Forelimb muscle (tissue), 1 donor: ENCODE results near the gene CRTC1. TPM values are rescaled to one million over a fixed set of nuclear protein-coding genes. Genes with fewer than 3 reads are reported as not detected.

Experiments
- polyA plus RNA-seq: library from polyadenylated mRNA; unstranded; fragments of 120-200 nt; gene quantifications from one replicate; pipeline ENCODE4 v1.2.1, GENCODE V29; 2013; ENCODE audit not compliant: insufficient read length

Gene CRTC1
- polyA plus RNA-seq, 1 donor, result 15.2 TPM

Other genes starting within 250 kb of the CRTC1 start
- gene ISYNA1, start 245.5 kb upstream of the CRTC1 start, polyA plus RNA-seq, result 164 TPM
- 16.8 TPM for gene ELL, start 161.6 kb upstream of the CRTC1 start, polyA plus RNA-seq
- 113 TPM for gene FKBP8, start 140.1 kb upstream of the CRTC1 start, polyA plus RNA-seq
- 71.3 TPM for gene KXD1, start 125.8 kb upstream of the CRTC1 start, polyA plus RNA-seq
- gene UBA52, start 111.8 kb upstream of the CRTC1 start, polyA plus RNA-seq, result 1,288 TPM
- gene REX1BD, start 94.9 kb upstream of the CRTC1 start, polyA plus RNA-seq, result 33.4 TPM
- 14.8 TPM for gene CRLF1, start 76.9 kb upstream of the CRTC1 start, polyA plus RNA-seq
- 8.9 TPM for gene TMEM59L, start 70.8 kb upstream of the CRTC1 start, polyA plus RNA-seq
- 4.4 TPM for gene KLHL26, start 46.7 kb upstream of the CRTC1 start, polyA plus RNA-seq
- gene COMP, start 107.6 kb downstream of the CRTC1 start, polyA plus RNA-seq, result 4.0 TPM
- 34.1 TPM for gene UPF1, start 148.3 kb downstream of the CRTC1 start, polyA plus RNA-seq
- 40.8 TPM for gene CERS1, start 212.5 kb downstream of the CRTC1 start, polyA plus RNA-seq
- 74.9 TPM for gene COPE, start 235.7 kb downstream of the CRTC1 start, polyA plus RNA-seq
- gene DDX49, start 236.0 kb downstream of the CRTC1 start, polyA plus RNA-seq, result 36.0 TPM